Thyroid gland (tissue), 4 donors: ENCODE results near the gene SULT2B1. TPM values are rescaled to one million over a fixed set of nuclear protein-coding genes. Genes with fewer than 3 reads are reported as not detected.

Experiments used
- DNase-seq, 2 donors: peaks; one replicate each; pipeline ENCODE4 v3.0.0-alpha.2; 2019
- H3K27ac ChIP-seq, 3 donors: fragments of 200-600 bp; sonication (generic); 1 replicate in 2 of 3; 2 replicates in 1 of 3; pipeline ENCODE4 v1.5.1; 2016 to 2019; ENCODE audit warnings: mild to moderate bottlenecking in 1 of 3, moderate library complexity in 1 of 3
- H3K27me3 ChIP-seq: fragments of 200-600 bp; sonication (generic); one replicate; pipeline ENCODE4 v1.5.1; 2019
- H3K36me3 ChIP-seq, 2 donors: fragments of 200-600 bp; sonication (generic); one replicate each; pipeline ENCODE4 v1.5.1; 2016 to 2019
- H3K4me1 ChIP-seq, 2 donors: fragments of 200-600 bp; sonication (generic); one replicate each; pipeline ENCODE4 v1.5.1; 2017 to 2019
- H3K4me3 ChIP-seq, 3 donors: fragments of 200-600 bp; sonication (generic); replicated peaks in 1 of 3; 1 replicate in 2 of 3; 2 replicates in 1 of 3; pipeline ENCODE4 v1.5.1; 2016; ENCODE audit warnings: mild to moderate bottlenecking in 1 of 3
- H3K9me3 ChIP-seq: fragments of 200-600 bp; sonication (generic); one replicate; pipeline ENCODE4 v1.5.1; 2017
- POLR2A ChIP-seq, 2 donors: fragments of 450-650 bp; IDR thresholded peaks; one replicate each; pipeline ENCODE4 v1.6.1; 2017; ENCODE audit warnings: antibody characterized with exemption in 2 of 2, mild to moderate bottlenecking in 2 of 2, moderate library complexity in 1 of 2
- WGBS, 2 donors: methylation state at CpG; one replicate each; pipeline ENCODE4 v1.1.5; 2017; 5-methylcytosine and 5-hydroxymethylcytosine counted together
- intact Hi-C: fragments of 100-400 bp; cut with DNase I; formaldehyde crosslinking; loops from one replicate; pipeline ENCODE4 v1.15.1; 2023
- total RNA-seq, 4 donors: library from RNA; depleted of rRNA; stranded (reverse); fragments of >200 nt; gene quantifications; one replicate each; pipeline ENCODE4 v1.2.3, GENCODE V29; 2016
- TF ChIP-seq, protein P1 (sequence below), 6 experiments: fragments of 200-600 bp in 3 of 6; fragments of 450-650 bp in 3 of 6; sonication (generic) in 3 of 6; IDR thresholded peaks; one replicate each; pipeline ENCODE4 v1.5.1; 2016 to 2019; ENCODE audit warnings: antibody characterized with exemption in 6 of 6, mild to moderate bottlenecking in 2 of 6, inconsistent platforms in 1 of 6, moderate library complexity in 1 of 6

Gene SULT2B1
- total RNA-seq, 4 donors from 2014 or later = 0.54 to 0.88 (median 0.78) TPM; not detected in 1

DNA sequence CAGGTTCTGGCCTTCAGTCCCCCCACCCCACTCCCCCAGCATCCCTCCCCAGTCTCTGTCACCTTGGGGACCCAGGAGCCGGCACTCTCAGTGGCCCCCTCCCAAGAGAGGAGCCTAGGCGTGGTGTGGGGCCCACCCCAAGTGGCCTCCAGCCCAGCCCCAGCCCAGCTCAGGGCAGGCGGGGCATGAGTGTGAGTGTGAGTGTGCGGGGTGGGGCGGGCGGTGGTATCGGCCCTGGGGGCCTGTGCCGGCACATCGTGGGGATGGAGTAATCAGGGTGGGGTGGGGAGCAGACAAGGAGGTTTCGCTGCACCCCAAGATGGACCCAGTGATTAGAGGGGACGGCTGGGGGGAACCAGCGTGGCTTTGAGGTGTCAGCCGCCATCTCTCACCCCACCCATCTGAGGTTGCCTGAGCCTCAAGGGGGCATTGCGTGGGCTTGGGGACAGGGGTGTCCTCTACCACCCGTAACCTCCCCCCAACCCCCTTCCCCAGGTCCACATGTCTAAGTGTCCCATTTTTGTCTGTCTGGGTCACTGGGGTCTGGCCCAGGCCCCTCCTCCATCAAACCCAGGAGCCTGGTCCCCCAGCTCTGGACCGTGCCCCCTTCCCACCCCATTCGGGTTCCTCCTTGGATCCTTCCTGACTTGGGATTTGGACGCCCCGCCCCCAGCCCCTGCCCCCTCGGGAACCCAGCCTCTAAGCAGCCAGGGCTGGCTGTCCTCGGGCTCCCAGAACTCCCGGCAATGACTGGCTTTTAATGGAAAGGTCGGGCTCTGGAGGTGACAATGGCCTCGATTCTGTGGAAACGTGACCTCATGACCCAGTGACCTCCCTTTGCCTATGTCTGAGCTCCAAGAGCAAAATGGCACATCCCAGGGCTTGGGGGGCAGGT is 6.9 kb upstream of the SULT2B1 start:
- 72 to 80% methylated on average over 16 to 23 of the region's 25 CpGs for WGBS, 2 donors
- H3K27me3 ChIP-seq = no peaks in the 10 kb centered on the region

DNA sequence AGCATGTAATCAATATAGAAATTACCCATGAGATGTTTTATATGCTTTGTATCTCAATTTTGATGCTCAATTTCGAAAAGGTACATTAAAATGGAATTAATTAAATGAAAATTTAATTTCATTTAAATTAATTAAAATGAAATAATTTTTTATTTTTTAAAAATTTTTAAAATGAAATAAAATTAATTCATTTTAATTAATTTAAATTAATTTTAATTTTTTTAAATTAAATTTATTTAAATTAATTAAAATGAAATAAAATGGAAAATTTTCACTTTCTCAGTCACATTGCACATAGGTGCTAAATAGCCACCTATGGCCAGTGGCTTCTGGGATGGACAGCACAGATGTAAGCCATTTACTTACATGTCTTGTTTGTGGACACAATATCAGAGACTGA is 4.2 kb upstream of the SULT2B1 start:
- Histone ChIP-seq H3K4me3 (no peak overlapping the region), H3K27ac (no peak overlapping the region), H3K27me3 (no peaks in the 10 kb centered on the region), H3K9me3 (no peaks in the 10 kb centered on the region), H3K4me1 (peaks cover 8 to 15% of the 10 kb centered on the region in 2 donors), H3K36me3 (no peaks in the 10 kb centered on the region)
- intact Hi-C loops = no loop called here
- 77 to 89% methylated on average over 1 of the region's 1 CpG for WGBS, 2 donors
- no peak for TF ChIP-seq POLR2A (IDR thresholded peaks at IDR 0.05)
- TF ChIP-seq, protein P1, sequence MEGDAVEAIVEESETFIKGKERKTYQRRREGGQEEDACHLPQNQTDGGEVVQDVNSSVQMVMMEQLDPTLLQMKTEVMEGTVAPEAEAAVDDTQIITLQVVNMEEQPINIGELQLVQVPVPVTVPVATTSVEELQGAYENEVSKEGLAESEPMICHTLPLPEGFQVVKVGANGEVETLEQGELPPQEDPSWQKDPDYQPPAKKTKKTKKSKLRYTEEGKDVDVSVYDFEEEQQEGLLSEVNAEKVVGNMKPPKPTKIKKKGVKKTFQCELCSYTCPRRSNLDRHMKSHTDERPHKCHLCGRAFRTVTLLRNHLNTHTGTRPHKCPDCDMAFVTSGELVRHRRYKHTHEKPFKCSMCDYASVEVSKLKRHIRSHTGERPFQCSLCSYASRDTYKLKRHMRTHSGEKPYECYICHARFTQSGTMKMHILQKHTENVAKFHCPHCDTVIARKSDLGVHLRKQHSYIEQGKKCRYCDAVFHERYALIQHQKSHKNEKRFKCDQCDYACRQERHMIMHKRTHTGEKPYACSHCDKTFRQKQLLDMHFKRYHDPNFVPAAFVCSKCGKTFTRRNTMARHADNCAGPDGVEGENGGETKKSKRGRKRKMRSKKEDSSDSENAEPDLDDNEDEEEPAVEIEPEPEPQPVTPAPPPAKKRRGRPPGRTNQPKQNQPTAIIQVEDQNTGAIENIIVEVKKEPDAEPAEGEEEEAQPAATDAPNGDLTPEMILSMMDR (IDR thresholded peaks at IDR 0.05) = no peak
- DNase-seq = no peak

More for the DNA sequence above, 6.9 kb upstream of the SULT2B1 start:
- H3K36me3 ChIP-seq = no peaks in the 10 kb centered on the region
- no peak for TF ChIP-seq POLR2A (IDR thresholded peaks at IDR 0.05)
- TF ChIP-seq, protein P1 (IDR thresholded peaks at IDR 0.05) = no peak
- no peak overlapping the region for H3K27ac ChIP-seq
- H3K4me3 ChIP-seq = no peak overlapping the region
- intact Hi-C loops = no loop called here
- no peaks in the 10 kb centered on the region for H3K9me3 ChIP-seq
- DNase-seq = no peak
- peaks cover 8 to 13% of the 10 kb centered on the region in 2 donors for H3K4me1 ChIP-seq

DNA sequence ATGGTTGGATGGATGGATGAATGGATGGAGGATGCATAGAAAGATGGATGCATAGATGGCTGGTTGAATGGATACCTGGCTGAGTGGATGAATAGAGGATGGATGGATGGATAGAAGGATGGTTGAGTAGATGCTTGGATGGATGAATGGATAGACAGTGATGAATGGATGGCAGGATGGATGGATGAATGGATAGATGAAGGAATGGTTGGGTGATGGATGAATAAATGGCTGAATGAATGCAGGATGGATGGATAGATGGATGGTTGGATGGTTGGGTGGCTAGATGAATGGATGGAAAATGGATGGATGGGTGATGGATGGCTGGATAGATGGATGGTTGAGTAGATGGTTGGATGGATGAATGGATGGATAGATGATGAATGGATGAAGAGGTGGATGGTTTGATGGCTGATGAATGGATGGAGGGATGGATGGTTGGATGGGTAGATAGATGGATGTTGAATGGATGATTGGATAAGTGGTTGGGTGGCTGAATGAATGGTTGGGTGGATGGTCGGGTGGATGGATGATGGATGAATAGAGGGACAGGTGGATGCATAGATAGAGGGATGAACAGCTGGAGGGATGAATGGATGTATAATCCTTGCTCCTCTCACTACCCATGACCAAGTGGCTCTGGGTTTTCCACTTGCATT is 3.6 kb upstream of the SULT2B1 start:
- no peak for DNase-seq
- Histone ChIP-seq H3K4me1 (peaks cover 3 to 11% of the 10 kb centered on the region in 2 donors), H3K36me3 (no peaks in the 10 kb centered on the region), H3K27me3 (no peaks in the 10 kb centered on the region), H3K9me3 (no peaks in the 10 kb centered on the region), H3K27ac (no peak overlapping the region), H3K4me3 (no peak overlapping the region)
- 95 to 97% methylated on average over 1 of the region's 1 CpG for WGBS, 2 donors
- TF ChIP-seq, protein P1 (IDR thresholded peaks at IDR 0.05) = no peak
- no peak for TF ChIP-seq POLR2A (IDR thresholded peaks at IDR 0.05)
- intact Hi-C loops = no loop called here

GRCh38 chr19:48549380-48549779 is 2.6 kb upstream of the SULT2B1 start:
- intact Hi-C loops = no loop called here

DNA sequence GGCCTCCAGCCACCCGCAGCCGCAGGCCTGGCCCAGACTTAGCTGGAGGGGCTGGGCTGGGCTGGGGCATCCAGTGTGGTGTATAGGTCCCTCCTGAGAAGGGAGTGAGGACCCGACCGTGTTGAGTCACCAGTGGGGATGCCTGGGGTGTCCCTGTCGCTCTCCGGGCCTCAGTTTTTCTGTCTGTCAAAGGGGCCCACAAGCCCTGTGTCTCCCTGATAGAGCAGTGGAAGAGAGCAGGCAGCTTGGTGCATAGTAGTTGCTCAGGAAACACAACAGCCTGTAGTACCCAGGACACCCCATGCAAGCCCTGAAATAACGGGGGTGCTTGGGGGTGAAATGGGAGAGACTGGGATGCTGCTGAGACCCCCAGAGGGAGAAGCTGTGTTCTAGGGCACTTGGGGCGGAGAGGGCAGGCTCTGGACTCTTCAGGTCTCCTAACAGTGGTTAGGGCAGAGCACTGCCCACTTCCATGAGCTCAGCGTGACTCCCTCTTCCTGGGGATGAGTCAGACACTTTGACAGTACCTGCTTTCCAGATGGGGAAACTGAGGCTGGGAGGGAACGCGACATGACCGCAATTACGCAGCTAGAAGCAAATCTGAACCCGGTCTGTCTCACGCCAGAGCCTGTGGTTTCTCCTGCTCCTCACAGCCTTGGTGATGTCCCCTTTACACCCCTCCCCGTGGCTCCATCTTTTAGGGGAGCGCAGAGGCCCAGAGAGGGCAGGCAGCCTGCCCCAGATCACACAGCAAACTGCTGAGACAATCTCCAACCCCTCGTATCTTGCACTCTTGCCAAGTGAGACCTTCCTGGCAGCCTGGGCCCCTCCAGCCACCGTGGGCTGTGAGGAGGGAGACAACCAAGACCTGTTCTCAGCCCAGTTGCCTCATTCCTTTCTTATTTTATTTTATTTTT is 692 bp downstream of the SULT2B1 start:
- WGBS, 2 donors = 87 to 90% methylated on average over 11 to 16 of the region's 19 CpGs
- no peaks in the 10 kb centered on the region for H3K27me3 ChIP-seq
- peaks cover 5 to 22% of the 10 kb centered on the region in 2 donors for H3K4me1 ChIP-seq
- H3K9me3 ChIP-seq = no peaks in the 10 kb centered on the region
- no peak for DNase-seq
- TF ChIP-seq POLR2A (IDR thresholded peaks at IDR 0.05) = no peak
- TF ChIP-seq, protein P1 (IDR thresholded peaks at IDR 0.05) = no peak
- no peaks in the 10 kb centered on the region for H3K36me3 ChIP-seq
- intact Hi-C loops = no loop called here
- H3K27ac ChIP-seq = no peak overlapping the region
- no peak overlapping the region for H3K4me3 ChIP-seq

More at GRCh38 chr19:48549380-48549779, 2.6 kb upstream of the SULT2B1 start:
- H3K9me3 ChIP-seq = no peaks in the 10 kb centered on the region
- DNase-seq = no peak
- no peaks in the 10 kb centered on the region for H3K36me3 ChIP-seq
- WGBS, 2 donors = 75 to 80% methylated on average over 5 of the region's 5 CpGs
- TF ChIP-seq POLR2A (IDR thresholded peaks at IDR 0.05) = no peak
- no peak overlapping the region for H3K4me3 ChIP-seq
- H3K27ac ChIP-seq = no peak overlapping the region
- H3K27me3 ChIP-seq = no peaks in the 10 kb centered on the region
- peaks cover 5 to 16% of the 10 kb centered on the region in 2 donors for H3K4me1 ChIP-seq
